ENCODE measurements around the gene TRIP13. TPM values are rescaled to one million over a fixed set of nuclear protein-coding genes. Genes with fewer than 3 reads are reported as not detected.

The TRIP13 gene
- total and polyA plus RNA-seq, 2 of the 4 experiments (the other 2 are of a cell fraction): 17.1 to 35.5 TPM

GRCh38 chr5:872301-872700 is 20.4 kb upstream of the TRIP13 start:
- no peak overlapping the region for H3K18ac ChIP-seq (ENCODE audit: low read depth, low read length)
- POLR2A ChIA-PET (ENCODE audit: unreplicated experiment): no interaction called here
- H3K9me3 ChIP-seq (ENCODE audit: control insufficient read depth, insufficient read depth, low read length): no peaks in the 10 kb centered on the region
- TF ChIP-seq CTCF (conservative IDR thresholded peaks at IDR 0.05; ENCODE audit: low read depth, low read length) (no peak), ELK1 (IDR thresholded peaks at IDR 0.05; ENCODE audit: borderline replicate concordance, low read depth, low read length) (no peak), POLR2A (IDR thresholded peaks at IDR 0.05; ENCODE audit: low read depth, low read length) (no peak), CEBPB (IDR thresholded peaks at IDR 0.05; ENCODE audit: low read depth, low read length) (no peak), RCOR1 (IDR thresholded peaks at IDR 0.05; ENCODE audit: insufficient replicate concordance, low read length) (no peak), BHLHE40 (IDR thresholded peaks at IDR 0.05; ENCODE audit: low read depth, low read length) (no peak), MAFK (IDR thresholded peaks at IDR 0.05; ENCODE audit: low read depth, low read length) (no peak), CHD1 (IDR thresholded peaks at IDR 0.05; ENCODE audit: low read depth, low read length) (no peak), MAZ (IDR thresholded peaks at IDR 0.05; ENCODE audit: borderline replicate concordance, low read depth, low read length) (no peak), FOS (IDR thresholded peaks at IDR 0.05; ENCODE audit: low read depth, low read length) (no peak)
- no peak overlapping the region for H3K14ac ChIP-seq (replicated peaks; ENCODE audit: low read depth, low read length)
- no peaks in the 10 kb centered on the region for H3K27me3 ChIP-seq (ENCODE audit: control insufficient read depth, insufficient read depth, low read length)
- H3K36me3 ChIP-seq (ENCODE audit: control insufficient read depth, insufficient read depth, low read length): peaks cover 74% of the 10 kb centered on the region
- H4K20me1 ChIP-seq (ENCODE audit: insufficient read depth, low read length): peaks cover 3% of the 10 kb centered on the region; the same call in 1 of the 2 replicates
- H3K27ac ChIP-seq (ENCODE audit: insufficient read depth, low read length): no peak overlapping the region
- no peak overlapping the region for H4K5ac ChIP-seq (ENCODE audit: low read depth, low read length)
- ATAC-seq (ENCODE audit: low read depth): no peak
- no peak overlapping the region for H3K4me3 ChIP-seq (ENCODE audit: insufficient read depth, low read depth, low read length)
- H4K91ac ChIP-seq (ENCODE audit: insufficient read depth, low read depth, low read length): no peak overlapping the region
- H2AFZ ChIP-seq (replicated peaks; ENCODE audit: low read length, poor library complexity): no peak overlapping the region
- CTCF ChIA-PET: no interaction called here
- H2BK15ac ChIP-seq (ENCODE audit: low read depth, low read length): no peak overlapping the region
- no peak overlapping the region for H2BK120ac ChIP-seq (ENCODE audit: low read depth, low read length)
- no peaks in the 10 kb centered on the region for H3K9me1 ChIP-seq (ENCODE audit: insufficient read depth, low read length)
- no peak overlapping the region for H2BK20ac ChIP-seq (ENCODE audit: low read depth, low read length)
- H3K4me1 ChIP-seq (ENCODE audit: control insufficient read depth, insufficient read depth, low read length): no peaks in the 10 kb centered on the region
- H2AK9ac ChIP-seq (replicated peaks; ENCODE audit: low read depth, low read length, poor library complexity): no peak overlapping the region
- intact Hi-C loops (cut with micrococcal nuclease): no loop called here
- no peak overlapping the region for H3K23ac ChIP-seq (ENCODE audit: low read depth, low read length)
- no peak for DNase-seq
- H3K9ac ChIP-seq (ENCODE audit: low read depth, low read length): no peak overlapping the region
- H2AK5ac ChIP-seq (ENCODE audit: low read depth, low read length): no peak overlapping the region
- dilution Hi-C loops (cut with HindIII; ENCODE audit: low sequenced_read_pairs, unreplicated experiment): no loop called here
- no peak overlapping the region for H3K4me2 ChIP-seq (ENCODE audit: low read depth, low read length)
- H3K79me1 ChIP-seq (ENCODE audit: low read depth in 1 of 2, low read length in 2 of 2): peaks cover 0 to 4% of the 10 kb centered on the region in 2 experiments; a peak in 3 of 4 replicates
- no peak overlapping the region for H2BK5ac ChIP-seq (ENCODE audit: low read depth, low read length, poor library complexity, severe bottlenecking)
- 84% methylated on average over 5 of the region's 10 CpGs; no CpG with 5 or more reads in 1 of the 2 experiments for WGBS, 2 experiments (ENCODE audit: extremely low coverage in 2 of 2, insufficient read length in 1 of 2)
- in situ Hi-C loops (cut with MboI; ENCODE audit: low sequenced_read_pairs): no loop called here
- BruUV-seq (replicated peaks): no TSS peak
- no peak overlapping the region for H3K56ac ChIP-seq (ENCODE audit: extremely low read depth, insufficient read depth, low read length)
- H3K4ac ChIP-seq (ENCODE audit: low read depth, low read length): no peak overlapping the region
- H4K8ac ChIP-seq (ENCODE audit: low read depth in 2 of 2, low read length in 2 of 2): no peak overlapping the region

Data from IMR-90 (cell line).